GM18868 (cell line): ENCODE data around the gene FANCF.

Experiments
- ATAC-seq: cut with Tn5 transposase; IDR thresholded peaks from one replicate; pipeline ENCODE4 v1.9.1; 2021; ENCODE audit warnings: mild to moderate bottlenecking, moderate library complexity; ENCODE audit not compliant: unreplicated experiment

Gene FANCF

DNA sequence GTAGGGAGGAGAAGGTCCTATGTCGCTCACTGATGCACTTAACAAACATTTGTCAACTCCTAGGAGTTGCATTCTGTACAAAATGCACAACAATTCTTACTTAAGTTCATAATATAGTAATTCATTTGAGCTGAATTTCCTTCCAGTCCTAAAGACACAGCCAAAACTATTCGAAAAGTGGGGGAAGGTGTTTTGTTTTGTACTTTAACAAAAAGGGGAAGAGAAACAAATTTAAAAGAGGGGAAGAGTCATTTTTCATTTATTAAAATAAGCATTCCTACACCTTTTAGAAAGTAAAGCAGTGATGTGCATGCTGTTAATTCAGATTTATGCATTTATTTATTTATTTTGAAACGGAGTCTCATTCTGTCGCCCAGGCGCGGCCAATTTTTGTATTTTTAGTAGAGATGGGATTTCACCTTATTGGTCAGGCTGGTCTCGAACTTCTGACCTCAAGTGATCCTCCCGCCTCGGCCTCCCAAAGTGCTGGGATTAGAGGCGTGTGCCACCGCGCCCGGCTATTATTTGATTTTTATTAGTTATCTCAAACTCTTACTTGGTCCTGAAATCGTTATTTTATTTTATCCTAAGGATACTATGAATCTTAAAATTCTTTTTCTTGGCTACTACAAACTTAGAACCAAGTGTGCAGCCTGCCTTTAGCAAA, 1.1 kb upstream of the FANCF start:
- ATAC-seq: no peak

DNA sequence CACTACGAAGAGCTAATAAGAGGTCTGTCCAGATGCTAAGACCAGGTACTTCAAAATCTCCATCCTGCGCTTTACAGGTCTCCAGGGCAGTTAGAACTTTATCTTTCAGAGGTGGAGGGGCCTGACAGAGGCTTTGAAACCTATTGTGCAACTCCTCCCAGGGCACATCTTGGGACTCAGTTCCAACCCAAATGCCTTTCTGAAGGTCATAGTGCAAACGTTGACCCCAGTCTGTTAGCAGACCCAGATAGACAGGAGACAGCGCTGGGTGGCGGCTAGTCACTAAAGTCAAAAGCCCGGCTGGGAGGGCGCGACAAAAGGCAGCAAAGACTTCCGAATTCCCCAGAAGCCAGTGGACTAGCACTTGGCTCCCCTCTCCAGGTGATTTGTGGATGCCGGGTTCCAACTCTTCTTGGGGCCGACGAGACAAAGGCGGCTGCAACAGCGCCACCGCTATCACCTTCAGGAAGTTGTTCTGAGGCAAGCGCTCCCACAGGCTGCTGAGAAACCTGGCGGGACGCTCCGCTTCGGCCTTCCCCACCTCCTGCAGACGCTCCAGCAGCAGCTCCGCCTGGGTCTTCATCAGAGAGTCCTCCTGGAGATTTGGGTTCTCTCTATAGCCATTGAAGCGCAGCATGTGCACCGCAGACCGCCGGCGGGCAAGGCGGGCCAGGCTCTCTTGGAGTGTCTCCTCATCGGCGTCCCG, 728 bp downstream of the FANCF start:
- ATAC-seq: peak; percentile 55

DNA sequence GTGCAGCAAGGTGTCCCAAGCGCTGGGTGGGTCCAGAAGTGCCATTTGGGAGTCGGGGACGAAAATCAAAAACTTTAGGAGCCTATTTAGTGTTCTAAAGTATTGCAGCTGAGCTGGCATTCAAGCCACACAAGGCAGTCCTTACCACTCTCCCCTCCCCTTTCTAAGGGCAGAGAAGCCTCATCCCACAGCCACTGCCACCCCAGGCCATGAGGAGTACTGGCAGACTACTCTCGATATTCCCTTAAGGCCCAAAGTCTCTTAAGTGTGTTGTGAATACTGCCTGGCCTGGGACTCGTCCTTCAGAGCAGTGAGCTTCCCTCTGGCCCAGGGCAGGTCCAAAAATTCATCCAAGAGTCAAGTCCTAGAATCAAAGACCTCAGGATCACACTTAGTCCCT, 7.8 kb downstream of the FANCF start:
- no peak for ATAC-seq

DNA sequence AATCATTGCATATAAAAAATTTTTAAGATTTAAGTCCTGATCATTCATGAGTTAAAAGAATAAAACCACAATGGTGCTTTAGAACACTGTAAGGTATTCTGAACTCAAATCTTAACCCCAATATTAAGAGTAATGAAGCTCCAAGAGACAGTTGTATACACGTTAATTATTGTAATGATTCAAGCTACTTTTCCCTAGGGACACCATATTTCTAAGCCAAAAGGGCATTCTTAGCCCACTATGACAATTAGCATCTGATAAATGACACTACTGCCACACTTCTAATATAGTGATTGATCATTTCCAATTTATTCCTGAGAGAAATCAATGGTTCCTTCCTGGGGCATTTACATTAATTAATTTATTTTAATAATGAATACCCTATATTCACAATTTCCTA, 21.7 kb downstream of the FANCF start:
- ATAC-seq: no peak

DNA sequence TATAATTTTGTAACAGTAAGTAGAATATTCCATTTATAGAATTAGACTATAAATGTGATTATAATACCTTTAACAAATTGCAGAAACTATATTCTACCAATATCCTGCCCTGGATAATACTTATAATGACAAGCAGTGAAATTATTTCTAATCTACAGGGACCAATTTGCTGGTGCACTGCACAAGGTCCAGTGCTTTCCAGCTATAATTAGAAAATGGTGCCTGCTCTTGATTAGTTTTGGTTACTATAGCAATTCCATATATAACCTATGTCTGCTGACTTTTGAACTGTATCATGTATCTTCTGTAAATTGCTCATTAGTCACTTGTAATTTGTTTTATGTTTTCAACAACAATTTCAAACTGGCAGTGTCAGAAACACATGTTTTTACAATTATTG, 23.1 kb downstream of the FANCF start:
- no peak for ATAC-seq

DNA sequence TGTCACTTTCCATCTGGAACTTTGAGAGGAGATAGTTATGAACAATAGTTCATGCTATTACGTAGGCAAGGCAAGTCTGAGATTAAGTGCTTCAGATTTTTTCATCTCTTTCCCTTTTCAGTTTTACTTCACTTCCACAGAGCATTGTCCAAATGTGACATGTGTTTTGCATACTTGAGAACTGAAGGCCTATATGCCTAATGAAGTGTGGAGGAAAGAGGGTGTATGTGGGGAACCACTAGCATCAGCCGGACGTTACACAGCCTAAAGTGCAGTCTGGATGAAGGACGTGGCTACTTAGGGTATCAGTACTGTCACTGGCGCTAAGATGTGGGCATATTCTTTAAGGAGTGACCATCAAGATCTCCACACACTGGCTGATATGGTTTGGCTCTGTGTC, 26.2 kb downstream of the FANCF start:
- ATAC-seq: no peak

DNA sequence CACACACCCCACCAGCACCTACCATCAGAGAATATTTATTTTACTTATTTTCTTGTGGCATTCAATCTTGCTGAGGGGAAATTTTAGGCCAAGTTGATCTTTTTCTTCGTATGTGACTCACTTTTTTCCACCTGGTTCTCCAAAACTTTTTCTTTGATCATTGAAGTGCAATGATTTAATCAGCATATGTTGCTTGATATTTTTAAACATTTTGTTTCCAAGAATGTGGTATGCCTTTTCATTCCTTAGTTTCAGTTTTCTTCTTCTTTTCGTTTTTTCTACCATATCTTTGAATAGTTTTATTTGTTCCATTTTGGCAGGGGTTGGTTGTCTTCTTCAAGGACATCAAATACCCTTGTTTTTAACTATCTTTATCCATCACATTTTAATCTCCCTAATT, 28.6 kb downstream of the FANCF start:
- ATAC-seq: no peak

DNA sequence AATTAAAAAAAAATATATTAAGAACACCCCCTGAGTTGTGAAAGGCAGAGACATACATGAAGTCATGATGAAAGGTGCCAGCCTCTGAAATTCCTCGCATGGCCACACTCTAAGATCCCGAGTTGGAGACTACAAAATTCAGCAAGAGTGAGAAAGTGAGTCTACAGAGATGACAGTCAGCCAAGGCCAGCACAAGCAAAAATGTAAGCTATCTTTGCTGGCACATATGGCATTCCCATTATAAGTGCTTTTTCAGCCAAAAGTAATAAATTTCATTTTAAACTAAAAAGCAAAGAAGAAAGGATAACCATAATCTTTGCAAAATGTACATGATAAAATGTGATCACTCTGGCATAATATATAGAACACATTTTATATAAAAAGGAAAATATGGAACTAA, 40.6 kb downstream of the FANCF start:
- ATAC-seq: no peak

DNA sequence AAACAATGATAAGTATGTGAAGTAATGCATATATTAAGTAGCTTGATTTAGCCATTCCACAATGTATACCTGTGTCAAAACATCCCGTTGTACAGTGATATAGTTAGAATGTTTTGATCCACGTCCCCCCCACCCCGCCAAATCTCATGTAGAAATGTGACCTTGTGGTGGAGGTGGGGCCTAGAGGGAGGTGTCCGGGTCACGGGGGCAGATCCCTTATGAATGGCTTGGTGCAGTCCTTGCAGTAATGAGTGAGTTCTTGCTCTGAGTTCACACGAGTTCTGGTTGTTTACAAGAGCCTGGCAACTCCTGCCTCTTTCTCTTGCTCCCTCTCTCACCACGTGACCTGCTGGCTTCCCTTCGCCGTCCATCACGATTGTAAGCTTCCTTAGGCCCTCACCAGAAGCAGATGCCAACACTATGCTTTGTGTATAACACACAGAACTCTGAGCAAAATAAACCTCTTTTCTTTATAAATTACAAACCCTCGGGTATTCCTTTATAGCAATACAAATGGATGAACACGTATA, 41.6 kb downstream of the FANCF start:
- ATAC-seq: no peak

DNA sequence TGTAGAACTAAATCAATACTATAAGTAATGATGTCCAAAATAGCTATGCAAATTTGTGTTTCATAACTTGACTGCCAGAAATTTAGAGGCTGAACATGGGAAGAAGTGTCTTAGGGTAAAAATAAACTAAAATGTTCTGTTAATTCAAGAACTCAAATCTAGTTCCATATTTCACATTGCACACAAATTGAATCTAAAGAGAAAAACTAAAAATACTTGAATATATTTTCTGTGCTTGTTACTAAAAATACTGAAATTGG, 43.5 kb downstream of the FANCF start:
- ATAC-seq: no peak

DNA sequence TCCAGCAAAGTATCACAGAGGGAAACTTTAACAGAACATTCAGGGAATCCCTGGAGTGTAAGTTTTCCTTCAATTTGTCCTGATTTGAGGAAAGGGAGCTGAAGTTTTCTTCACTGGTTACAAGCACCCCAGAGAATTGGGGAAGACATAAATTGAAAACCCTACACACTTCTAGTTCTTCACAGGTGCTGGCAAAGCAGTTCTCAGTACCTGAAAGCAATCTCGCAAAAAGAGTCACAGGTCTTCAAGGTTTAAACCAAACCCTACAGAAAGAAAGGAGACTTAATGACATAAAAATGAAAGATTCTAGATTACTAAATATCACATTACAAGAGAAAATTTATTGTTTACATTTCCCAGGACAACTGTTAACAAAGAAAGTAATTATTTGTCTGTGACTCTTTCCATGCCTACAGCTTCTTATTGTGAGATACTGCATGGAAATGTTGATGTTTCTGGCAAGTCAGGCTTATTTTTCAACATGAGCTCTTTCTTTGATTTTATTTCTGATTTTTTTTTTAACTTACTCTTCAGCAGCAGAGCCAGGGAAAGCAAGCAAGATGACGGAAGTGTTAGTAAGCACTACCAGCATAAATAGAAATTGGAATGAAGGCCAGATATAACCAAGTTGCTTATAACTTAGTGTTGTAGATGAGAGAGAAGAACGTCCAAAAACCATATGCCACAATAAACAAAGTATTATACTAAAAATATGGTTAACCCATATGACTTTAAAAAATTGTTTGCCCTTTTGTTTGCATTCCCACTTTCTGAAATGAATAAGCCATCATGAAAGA, 44.1 kb downstream of the FANCF start:
- no peak for ATAC-seq

DNA sequence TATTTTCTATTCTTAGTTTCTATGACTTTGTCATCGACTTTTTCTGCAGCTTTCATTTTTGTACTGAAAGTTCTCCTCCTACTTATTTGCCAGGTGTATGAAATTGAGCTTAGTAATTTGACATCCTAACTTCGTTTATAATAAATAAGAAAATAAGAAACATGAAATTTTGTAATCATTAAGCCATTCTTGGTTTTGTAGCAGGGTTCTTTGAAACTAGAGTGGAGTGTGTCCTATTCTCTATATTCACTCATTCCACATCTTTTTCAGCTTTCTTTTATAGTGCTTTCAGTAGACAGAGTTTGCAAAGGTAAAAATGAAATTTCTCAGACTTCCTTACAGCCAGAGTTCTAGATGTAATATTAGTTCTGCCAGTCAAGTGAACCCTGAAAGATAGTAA, 47.8 kb downstream of the FANCF start:
- no peak for ATAC-seq
